Suprapubic skin (tissue), 4 donors: ENCODE measurements around the gene TADA3.

ENCODE experiments used
- CTCF ChIP-seq, 2 donors: fragments of 200-600 bp in 1 of 2; fragments of 450-650 bp in 1 of 2; sonication (generic) in 1 of 2; IDR thresholded peaks; one replicate each; pipeline ENCODE4 v1.5.1; 2016 to 2019; ENCODE audit warnings: antibody characterized with exemption in 2 of 2, mild to moderate bottlenecking in 1 of 2, moderate library complexity in 1 of 2
- EP300 ChIP-seq: sonication (generic); formaldehyde crosslinking; IDR thresholded peaks from one replicate; pipeline ENCODE4 v1.6.1; 2017; ENCODE audit warnings: antibody characterized with exemption
- POLR2A ChIP-seq, 2 donors: fragments of 450-650 bp; IDR thresholded peaks; one replicate each; pipeline ENCODE4 v1.6.1; 2017; ENCODE audit warnings: antibody characterized with exemption in 2 of 2, mild to moderate bottlenecking in 2 of 2, moderate library complexity in 2 of 2
- POLR2AphosphoS5 ChIP-seq, 3 donors: sonication (generic); formaldehyde crosslinking; IDR thresholded peaks; one replicate each; pipeline ENCODE4 v1.6.1; 2017; ENCODE audit warnings: antibody characterized with exemption in 3 of 3

GRCh38 chr3:9749645-9750555, 42.4 kb downstream of the TADA3 start, which contains the start of gene OGG1:
- TF ChIP-seq POLR2A (IDR thresholded peaks at IDR 0.05) (no peak), CTCF (IDR thresholded peaks at IDR 0.05) (no peak), EP300 (no peak), POLR2AphosphoS5 (IDR thresholded peaks at IDR 0.05) (peak in 1 of 3 donors; percentile 27)
